DOHH2 (cell line): Measurements from ENCODE around the gene WASF2.

Experiments
- H3F3A ChIP-seq: fragments of 200-600 bp; sonication (generic), shearing (Covaris generic); 2 replicates; pipeline ENCODE4 v1.6.0; 2016; ENCODE audit warnings: antibody characterized with exemption, mild to moderate bottlenecking; ENCODE audit not compliant: control insufficient read depth, insufficient read depth
- H3K27ac ChIP-seq: fragments of 200-600 bp; sonication (generic); 2 replicates; pipeline ENCODE4 v1.5.1; 2014; ENCODE audit warnings: low read depth, mild to moderate bottlenecking, low read length, moderate library complexity
- H3K27me3 ChIP-seq: fragments of 200-600 bp; sonication (generic); 2 replicates; pipeline ENCODE4 v1.6.1; 2014; ENCODE audit warnings: mild to moderate bottlenecking, low read length, mixed read lengths; ENCODE audit not compliant: control insufficient read depth
- H3K36me3 ChIP-seq: fragments of 200-600 bp; sonication (generic); 2 replicates; pipeline ENCODE4 v1.6.1; 2014; ENCODE audit warnings: mild to moderate bottlenecking, low read length, moderate library complexity, mixed read lengths; ENCODE audit not compliant: control insufficient read depth
- H3K4me1 ChIP-seq: fragments of 200-600 bp; sonication (generic); 2 replicates; pipeline ENCODE4 v1.6.1; 2014; ENCODE audit warnings: mild to moderate bottlenecking, low read length, mixed read lengths; ENCODE audit not compliant: control insufficient read depth
- H3K4me2 ChIP-seq: fragments of 200-600 bp; sonication (generic); 2 replicates; pipeline ENCODE4 v1.6.0; 2014; ENCODE audit warnings: mild to moderate bottlenecking, low read length, moderate library complexity
- H3K4me3 ChIP-seq: fragments of 200-600 bp; sonication (generic); 2 replicates; pipeline ENCODE4 v1.5.1; 2014; ENCODE audit warnings: mild to moderate bottlenecking, low read length, mixed read lengths
- H3K79me2 ChIP-seq: fragments of 200-600 bp; sonication (generic); 2 replicates; pipeline ENCODE4 v1.6.1; 2014; ENCODE audit warnings: mild to moderate bottlenecking, low read length, mixed read lengths; ENCODE audit not compliant: control insufficient read depth
- H3K9me2 ChIP-seq: fragments of 200-600 bp; sonication (generic); replicated peaks from 2 replicates; pipeline ENCODE4 v1.6.1; 2014; ENCODE audit warnings: mild to moderate bottlenecking, low read length, mixed read lengths; ENCODE audit not compliant: control insufficient read depth
- H3K9me3 ChIP-seq: fragments of 200-600 bp; sonication (generic); 2 replicates; pipeline ENCODE4 v1.6.1; 2014; ENCODE audit warnings: antibody characterized with exemption, low read length, mixed read lengths; ENCODE audit not compliant: control insufficient read depth, insufficient read depth
- H4K20me1 ChIP-seq: fragments of 200-600 bp; sonication (generic); 2 replicates; pipeline ENCODE4 v1.6.0; 2014; ENCODE audit warnings: low read depth, mild to moderate bottlenecking, antibody characterized with exemption, low read length, moderate library complexity; ENCODE audit not compliant: control insufficient read depth, insufficient read depth
- EZH2phosphoT487 ChIP-seq: fragments of 200-600 bp; sonication (generic); IDR thresholded peaks from 2 replicates; pipeline ENCODE4 v1.6.1; 2017; ENCODE audit warnings: borderline replicate concordance, mild to moderate bottlenecking, antibody characterized with exemption, low read length, moderate library complexity, mixed read lengths
- TF ChIP-seq, protein P1 (sequence below): fragments of 200-600 bp; sonication (generic); IDR thresholded peaks from one replicate; pipeline ENCODE4 v1.5.1; 2014; ENCODE audit warnings: antibody characterized with exemption, mild to moderate bottlenecking, low read depth, low read length; ENCODE audit not compliant: poor library complexity, severe bottlenecking

The WASF2 gene

DNA sequence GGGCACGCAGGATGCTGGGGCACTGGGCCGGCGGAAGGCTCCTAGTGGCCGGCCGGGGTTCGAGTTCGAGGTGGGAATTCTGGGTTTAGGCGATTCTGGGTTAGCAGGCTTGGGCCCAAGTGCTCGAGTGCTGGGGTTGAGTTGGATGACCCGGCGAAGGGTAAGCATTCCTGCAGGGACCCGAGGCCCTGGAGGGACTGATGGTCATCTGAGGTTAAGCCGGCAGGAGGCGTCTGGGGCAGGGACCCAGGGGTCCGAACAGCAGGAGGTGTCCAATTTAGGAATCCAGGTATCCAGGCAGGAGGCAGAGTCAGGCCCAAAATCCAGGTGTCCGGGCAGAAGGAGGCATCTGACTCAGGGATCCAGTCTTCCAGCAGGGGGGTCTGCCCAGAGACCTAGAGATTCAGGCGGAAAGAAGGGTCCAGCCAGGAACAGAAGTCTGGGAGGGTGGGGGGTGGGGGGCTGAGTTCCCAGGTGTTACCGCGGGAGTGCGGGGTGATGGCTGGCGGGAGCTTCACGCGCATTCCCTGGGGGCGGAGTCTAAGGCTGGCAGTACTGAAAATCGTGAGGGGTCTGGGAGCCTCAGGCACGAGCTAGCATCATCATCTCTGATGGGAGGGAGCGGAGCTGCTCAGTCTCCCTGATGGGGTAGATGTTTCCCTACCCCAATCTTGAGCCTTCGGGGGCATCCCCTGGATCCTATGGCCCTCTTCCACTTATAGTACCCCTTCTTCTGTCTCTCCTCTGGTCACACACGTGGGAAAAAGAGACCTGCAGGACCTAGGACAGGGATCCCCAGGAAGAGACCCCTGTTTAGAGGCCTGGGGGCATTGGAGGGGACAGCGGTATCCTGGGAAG lies 97.0 kb downstream of the WASF2 start:
- H3K36me3 ChIP-seq: no peaks in the 10 kb centered on the region
- H3K9me2 ChIP-seq: no peaks in the 10 kb centered on the region
- no peaks in the 10 kb centered on the region for H3K27me3 ChIP-seq
- peak overlapping the region; percentile 81 for H3K4me2 ChIP-seq
- H3K79me2 ChIP-seq: no peaks in the 10 kb centered on the region
- peaks cover 16% of the 10 kb centered on the region for H3K4me1 ChIP-seq
- H3F3A ChIP-seq: no peaks in the 10 kb centered on the region
- H3K9me3 ChIP-seq: no peaks in the 10 kb centered on the region
- no peaks in the 10 kb centered on the region for H4K20me1 ChIP-seq
- TF ChIP-seq EZH2phosphoT487: no peak
- TF ChIP-seq, protein P1, sequence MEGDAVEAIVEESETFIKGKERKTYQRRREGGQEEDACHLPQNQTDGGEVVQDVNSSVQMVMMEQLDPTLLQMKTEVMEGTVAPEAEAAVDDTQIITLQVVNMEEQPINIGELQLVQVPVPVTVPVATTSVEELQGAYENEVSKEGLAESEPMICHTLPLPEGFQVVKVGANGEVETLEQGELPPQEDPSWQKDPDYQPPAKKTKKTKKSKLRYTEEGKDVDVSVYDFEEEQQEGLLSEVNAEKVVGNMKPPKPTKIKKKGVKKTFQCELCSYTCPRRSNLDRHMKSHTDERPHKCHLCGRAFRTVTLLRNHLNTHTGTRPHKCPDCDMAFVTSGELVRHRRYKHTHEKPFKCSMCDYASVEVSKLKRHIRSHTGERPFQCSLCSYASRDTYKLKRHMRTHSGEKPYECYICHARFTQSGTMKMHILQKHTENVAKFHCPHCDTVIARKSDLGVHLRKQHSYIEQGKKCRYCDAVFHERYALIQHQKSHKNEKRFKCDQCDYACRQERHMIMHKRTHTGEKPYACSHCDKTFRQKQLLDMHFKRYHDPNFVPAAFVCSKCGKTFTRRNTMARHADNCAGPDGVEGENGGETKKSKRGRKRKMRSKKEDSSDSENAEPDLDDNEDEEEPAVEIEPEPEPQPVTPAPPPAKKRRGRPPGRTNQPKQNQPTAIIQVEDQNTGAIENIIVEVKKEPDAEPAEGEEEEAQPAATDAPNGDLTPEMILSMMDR: no peak
- H3K4me3 ChIP-seq: peak overlapping the region; percentile 74
- H3K27ac ChIP-seq: no peak overlapping the region

- Histone ChIP-seq H3K9me2 (no peaks in the 10 kb centered on the region), H3K4me3 (peak within 1 kb of the TSS; percentile 74), H3K4me1 (peaks cover 16% of the 10 kb centered on the region), H3K9me3 (no peaks in the 10 kb centered on the region), H3K27me3 (no peaks in the 10 kb centered on the region), H3K36me3 (no peaks in the 10 kb centered on the region), H3F3A (no peaks in the 10 kb centered on the region), H4K20me1 (no peaks in the 10 kb centered on the region), H3K79me2 (no peaks in the 10 kb centered on the region), H3K27ac (no peak within 1 kb of the TSS), H3K4me2 (peak within 1 kb of the TSS; percentile 81)
- no peak for TF ChIP-seq EZH2phosphoT487
- TF ChIP-seq, protein P1: peak; percentile 69
Observed at GRCh38 chr1:27392096-27392777, 97.7 kb downstream of the WASF2 start, which contains the start of gene GPR3. Gene GPR3, plus strand, starts transcription at chr1:27392622. Its CDS starts 1,177 bp downstream, at chr1:27393799.

- H3K4me1 ChIP-seq: peaks cover 16% of the 10 kb centered on the region
- no peaks in the 10 kb centered on the region for H3K79me2 ChIP-seq
- no peak overlapping the region for H3K27ac ChIP-seq
- H4K20me1 ChIP-seq: no peaks in the 10 kb centered on the region
- peak overlapping the region; percentile 74 for H3K4me3 ChIP-seq
- no peaks in the 10 kb centered on the region for H3K36me3 ChIP-seq
- H3F3A ChIP-seq: no peaks in the 10 kb centered on the region
- no peaks in the 10 kb centered on the region for H3K9me2 ChIP-seq
- H3K27me3 ChIP-seq: peaks cover 2% of the 10 kb centered on the region; the same call in 1 of the 2 replicates
- H3K4me2 ChIP-seq: peak overlapping the region; percentile 81
- TF ChIP-seq EZH2phosphoT487: no peak
- TF ChIP-seq, protein P1: no peak
- no peaks in the 10 kb centered on the region for H3K9me3 ChIP-seq
Observed at GRCh38 chr1:27391511-27392095, 98.4 kb downstream of the WASF2 start.
